ENCODE results near the gene RTN4.

The RTN4 gene

DNA sequence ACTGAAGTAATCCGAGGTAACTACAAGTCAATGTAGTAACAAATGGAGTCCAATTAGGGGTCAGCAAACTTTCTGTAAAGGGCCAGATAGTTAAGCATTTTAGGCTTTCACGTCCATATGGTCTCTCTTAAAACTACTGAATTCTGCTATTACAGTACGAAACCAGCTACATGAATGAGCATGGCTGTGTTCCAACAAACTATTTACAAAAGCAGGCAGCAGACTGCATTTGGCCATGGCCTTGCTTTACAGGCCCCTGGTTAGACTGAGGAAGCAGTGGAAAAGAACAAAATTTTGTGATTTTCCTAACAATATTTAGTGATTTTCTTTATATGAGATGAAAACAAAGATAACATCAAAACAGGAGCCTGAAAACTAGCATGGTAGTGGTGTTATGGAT lies 64.0 kb downstream of the RTN4 start:
- ChIA-PET CTCF (interaction anchor here (0.6 kb wide), 1 partner anchor 88 kb away, joined by 5 read pairs; no protein-coding TSS in a partner anchor), POLR2A (no interaction called here)
- TF ChIP-seq LEF1 (IDR thresholded peaks at IDR 0.05; ENCODE audit: borderline replicate concordance) = no peak
- TF ChIP-seq CTBP1 (IDR thresholded peaks at IDR 0.05; ENCODE audit: borderline replicate concordance) = no peak
- TF ChIP-seq FOXM1 (IDR thresholded peaks at IDR 0.05; ENCODE audit: borderline replicate concordance) = no peak
- TF ChIP-seq L3MBTL2 (conservative IDR thresholded peaks at IDR 0.05) = no peak
- no peak for TF ChIP-seq HDGF (IDR thresholded peaks at IDR 0.05; ENCODE audit: borderline replicate concordance)
- TF ChIP-seq BHLHE40 (IDR thresholded peaks at IDR 0.05; ENCODE audit: borderline replicate concordance) = no peak
- TF ChIP-seq SP1 (IDR thresholded peaks at IDR 0.05) = no peak
- TF ChIP-seq, protein P1, sequence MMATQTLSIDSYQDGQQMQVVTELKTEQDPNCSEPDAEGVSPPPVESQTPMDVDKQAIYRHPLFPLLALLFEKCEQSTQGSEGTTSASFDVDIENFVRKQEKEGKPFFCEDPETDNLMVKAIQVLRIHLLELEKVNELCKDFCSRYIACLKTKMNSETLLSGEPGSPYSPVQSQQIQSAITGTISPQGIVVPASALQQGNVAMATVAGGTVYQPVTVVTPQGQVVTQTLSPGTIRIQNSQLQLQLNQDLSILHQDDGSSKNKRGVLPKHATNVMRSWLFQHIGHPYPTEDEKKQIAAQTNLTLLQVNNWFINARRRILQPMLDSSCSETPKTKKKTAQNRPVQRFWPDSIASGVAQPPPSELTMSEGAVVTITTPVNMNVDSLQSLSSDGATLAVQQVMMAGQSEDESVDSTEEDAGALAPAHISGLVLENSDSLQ (IDR thresholded peaks at IDR 0.05) = no peak
- no peak for TF ChIP-seq FOXK2 (IDR thresholded peaks at IDR 0.05)
- TF ChIP-seq FOXA1 (IDR thresholded peaks at IDR 0.05) = no peak
- TF ChIP-seq TARDBP (IDR thresholded peaks at IDR 0.05) = no peak
- TF ChIP-seq ZNF384 (IDR thresholded peaks at IDR 0.05) = no peak
- no peak for TF ChIP-seq SUZ12 (IDR thresholded peaks at IDR 0.05)
- no peak for TF ChIP-seq ELF4 (IDR thresholded peaks at IDR 0.05)
- TF ChIP-seq NFRKB (IDR thresholded peaks at IDR 0.05) = no peak
- no peak for TF ChIP-seq ARNT (IDR thresholded peaks at IDR 0.05)
- DNase-seq (ENCODE audit: extremely low spot score) = no peak

DNA sequence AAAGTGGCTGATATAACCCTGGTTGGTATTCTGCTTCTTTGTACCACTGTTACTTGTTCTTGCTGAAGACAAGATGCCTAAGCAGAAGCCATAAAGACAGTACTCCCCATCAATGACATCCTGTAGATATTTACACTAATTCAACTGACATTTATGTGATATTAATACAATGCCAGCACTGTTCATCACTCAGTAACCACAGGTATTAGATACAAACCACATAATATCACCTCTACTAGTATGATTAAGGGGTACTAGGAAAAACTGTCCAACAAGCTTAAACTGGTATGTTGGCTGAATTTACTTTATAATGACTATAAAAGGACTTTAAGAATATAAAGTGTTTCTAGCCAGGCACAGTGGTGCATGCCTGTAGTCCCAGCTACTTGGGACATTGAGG lies 65.8 kb downstream of the RTN4 start:
- ChIA-PET CTCF (no interaction called here), POLR2A (no interaction called here)
- no peak for DNase-seq (ENCODE audit: extremely low spot score)
- TF ChIP-seq BHLHE40 (IDR thresholded peaks at IDR 0.05; ENCODE audit: borderline replicate concordance) (no peak), ZNF384 (IDR thresholded peaks at IDR 0.05) (no peak), FOXA1 (IDR thresholded peaks at IDR 0.05) (no peak), NFRKB (IDR thresholded peaks at IDR 0.05) (no peak), ELF4 (IDR thresholded peaks at IDR 0.05) (no peak), CTBP1 (IDR thresholded peaks at IDR 0.05; ENCODE audit: borderline replicate concordance) (no peak), FOXM1 (IDR thresholded peaks at IDR 0.05; ENCODE audit: borderline replicate concordance) (no peak), ARNT (IDR thresholded peaks at IDR 0.05) (no peak), HDGF (IDR thresholded peaks at IDR 0.05; ENCODE audit: borderline replicate concordance) (no peak), L3MBTL2 (conservative IDR thresholded peaks at IDR 0.05) (no peak), SUZ12 (IDR thresholded peaks at IDR 0.05) (no peak), FOXK2 (IDR thresholded peaks at IDR 0.05) (no peak), TARDBP (IDR thresholded peaks at IDR 0.05) (no peak), LEF1 (IDR thresholded peaks at IDR 0.05; ENCODE audit: borderline replicate concordance) (no peak), SP1 (IDR thresholded peaks at IDR 0.05) (no peak)
- TF ChIP-seq, protein P1 (IDR thresholded peaks at IDR 0.05) = no peak

DNA sequence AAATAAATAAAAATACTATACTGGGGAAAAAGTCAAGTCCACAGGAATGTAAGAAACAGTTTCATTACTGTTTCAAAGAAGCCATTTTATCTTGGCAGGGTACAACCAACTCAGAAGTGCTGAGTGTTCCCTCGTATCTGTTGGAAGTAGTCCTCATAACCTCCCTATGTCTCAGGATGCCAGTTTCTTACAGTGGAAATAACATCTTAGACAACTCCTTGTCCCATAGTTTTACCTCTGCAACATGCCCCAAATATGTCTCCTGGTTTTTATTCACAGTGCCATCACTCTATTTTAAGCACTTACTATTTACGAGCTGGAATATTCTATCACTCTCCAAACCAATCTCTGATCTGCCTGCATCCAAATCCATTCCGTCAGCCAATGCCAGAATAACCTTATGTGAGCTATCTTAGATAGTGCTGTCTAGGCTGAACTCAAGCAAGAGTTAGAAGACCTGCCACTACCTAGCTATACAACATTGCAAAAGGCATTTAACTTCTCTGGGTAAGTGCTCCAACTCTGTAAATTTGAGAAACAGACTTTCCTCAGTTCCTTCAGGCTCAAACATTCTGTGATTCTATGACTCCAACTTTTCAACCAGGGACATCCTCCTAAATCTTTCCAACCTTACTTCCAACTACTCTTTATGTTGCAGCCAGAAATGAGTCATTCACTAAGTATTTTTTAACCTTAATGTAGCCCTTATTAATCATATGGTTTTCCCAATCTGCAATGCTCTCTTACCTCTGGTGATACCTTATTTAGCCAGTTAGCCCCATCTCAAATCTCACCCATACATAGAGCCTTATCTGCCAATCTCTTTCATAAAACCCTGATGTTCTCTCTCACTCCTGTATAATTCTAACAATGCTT lies 66.7 kb downstream of the RTN4 start:
- DNase-seq (ENCODE audit: extremely low spot score) = no peak
- ChIA-PET CTCF (no interaction called here), POLR2A (no interaction called here)
- TF ChIP-seq BHLHE40 (IDR thresholded peaks at IDR 0.05; ENCODE audit: borderline replicate concordance) = no peak
- no peak for TF ChIP-seq CTBP1 (IDR thresholded peaks at IDR 0.05; ENCODE audit: borderline replicate concordance)
- TF ChIP-seq, protein P1 (IDR thresholded peaks at IDR 0.05) = no peak
- no peak for TF ChIP-seq FOXA1 (IDR thresholded peaks at IDR 0.05)
- TF ChIP-seq ZNF384 (IDR thresholded peaks at IDR 0.05) = no peak
- no peak for TF ChIP-seq FOXM1 (IDR thresholded peaks at IDR 0.05; ENCODE audit: borderline replicate concordance)
- TF ChIP-seq ELF4 (IDR thresholded peaks at IDR 0.05) = no peak
- no peak for TF ChIP-seq SP1 (IDR thresholded peaks at IDR 0.05)
- no peak for TF ChIP-seq FOXK2 (IDR thresholded peaks at IDR 0.05)
- no peak for TF ChIP-seq HDGF (IDR thresholded peaks at IDR 0.05; ENCODE audit: borderline replicate concordance)
- TF ChIP-seq NFRKB (IDR thresholded peaks at IDR 0.05) = no peak
- TF ChIP-seq SUZ12 (IDR thresholded peaks at IDR 0.05) = no peak
- no peak for TF ChIP-seq TARDBP (IDR thresholded peaks at IDR 0.05)
- no peak for TF ChIP-seq LEF1 (IDR thresholded peaks at IDR 0.05; ENCODE audit: borderline replicate concordance)

DNA sequence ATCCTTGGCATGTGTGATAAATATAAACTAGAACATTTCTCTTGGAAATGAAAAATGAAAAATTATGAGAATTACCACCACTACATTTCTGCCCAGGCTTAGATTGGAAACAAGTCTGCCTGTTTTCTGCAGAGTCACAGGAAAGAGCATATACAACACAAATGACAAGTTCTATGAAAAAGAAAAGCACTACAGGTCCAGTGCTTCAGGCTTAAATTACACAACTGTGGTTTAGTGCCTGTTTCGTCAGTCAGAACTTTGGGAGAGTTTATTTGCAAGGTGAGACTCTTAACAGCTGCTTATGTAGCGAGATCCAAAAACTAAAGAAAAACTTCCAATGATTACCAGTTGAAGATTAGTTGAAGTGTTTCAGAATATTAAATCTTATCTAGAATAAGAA lies 68.9 kb downstream of the RTN4 start:
- TF ChIP-seq LEF1 (IDR thresholded peaks at IDR 0.05; ENCODE audit: borderline replicate concordance) = no peak
- no peak for TF ChIP-seq NFRKB (IDR thresholded peaks at IDR 0.05)
- no peak for TF ChIP-seq SP1 (IDR thresholded peaks at IDR 0.05)
- no peak for TF ChIP-seq L3MBTL2 (conservative IDR thresholded peaks at IDR 0.05)
- no peak for TF ChIP-seq ZNF384 (IDR thresholded peaks at IDR 0.05)
- TF ChIP-seq FOXK2 (IDR thresholded peaks at IDR 0.05) = no peak
- TF ChIP-seq ELF4 (IDR thresholded peaks at IDR 0.05) = no peak
- TF ChIP-seq TARDBP (IDR thresholded peaks at IDR 0.05) = no peak
- no peak for TF ChIP-seq HDGF (IDR thresholded peaks at IDR 0.05; ENCODE audit: borderline replicate concordance)
- TF ChIP-seq FOXA1 (IDR thresholded peaks at IDR 0.05) = no peak
- TF ChIP-seq CTBP1 (IDR thresholded peaks at IDR 0.05; ENCODE audit: borderline replicate concordance) = no peak
- no peak for TF ChIP-seq BHLHE40 (IDR thresholded peaks at IDR 0.05; ENCODE audit: borderline replicate concordance)
- TF ChIP-seq, protein P1 (IDR thresholded peaks at IDR 0.05) = no peak
- no peak for TF ChIP-seq SUZ12 (IDR thresholded peaks at IDR 0.05)
- TF ChIP-seq ARNT (IDR thresholded peaks at IDR 0.05) = no peak
- TF ChIP-seq FOXM1 (IDR thresholded peaks at IDR 0.05; ENCODE audit: borderline replicate concordance) = no peak
- DNase-seq (ENCODE audit: extremely low spot score) = no peak
- CTCF ChIA-PET = interaction anchor here (0.7 kb wide), 1 partner anchor 8 kb away, joined by 8 read pairs; no protein-coding TSS in a partner anchor
- POLR2A ChIA-PET = no interaction called here

Data from HEK293T (cell line).